Fibroblast of pulmonary artery (primary cell): Measurements from ENCODE around the gene C1QL4.

ENCODE experiments used
- DNase-seq: peaks from one replicate; pipeline ENCODE4 v3.0.0-alpha.2; 2010; ENCODE audit warnings: low read depth
- H3K4me3 ChIP-seq: replicated peaks from 2 replicates; pipeline ENCODE4 v1.5.1; 2011; ENCODE audit warnings: low read depth, mild to moderate bottlenecking, control low read depth, low read length, moderate library complexity
- TF ChIP-seq, protein P1 (sequence below): IDR thresholded peaks from 2 replicates; pipeline ENCODE4 v1.5.1; 2011; ENCODE audit warnings: mild to moderate bottlenecking, control low read depth, low read length, inconsistent platforms; ENCODE audit errors: missing control alignments

C1QL4 gene

DNA sequence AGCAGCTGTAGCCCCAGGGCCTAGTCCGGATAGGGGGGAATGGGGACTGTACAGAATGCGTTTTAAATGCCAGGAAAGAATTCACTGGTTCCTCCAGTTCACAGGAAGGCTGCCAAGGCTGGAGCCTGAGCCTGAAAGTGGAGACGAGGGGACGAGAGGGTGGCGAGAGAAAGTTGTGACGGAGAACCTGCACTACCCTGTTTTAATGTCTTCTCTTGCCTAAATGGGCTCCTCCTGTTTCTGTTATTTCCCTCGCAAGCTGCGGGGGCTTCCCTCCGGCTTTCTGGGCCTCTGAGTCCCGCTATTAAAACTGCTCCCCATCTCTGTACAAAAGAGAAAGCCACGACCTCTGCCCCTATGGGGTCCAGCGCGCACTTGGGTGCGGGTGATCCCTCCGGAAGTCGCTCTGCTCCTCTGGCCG lies 4.5 kb downstream of the C1QL4 start:
- no peak for DNase-seq
- TF ChIP-seq, protein P1, sequence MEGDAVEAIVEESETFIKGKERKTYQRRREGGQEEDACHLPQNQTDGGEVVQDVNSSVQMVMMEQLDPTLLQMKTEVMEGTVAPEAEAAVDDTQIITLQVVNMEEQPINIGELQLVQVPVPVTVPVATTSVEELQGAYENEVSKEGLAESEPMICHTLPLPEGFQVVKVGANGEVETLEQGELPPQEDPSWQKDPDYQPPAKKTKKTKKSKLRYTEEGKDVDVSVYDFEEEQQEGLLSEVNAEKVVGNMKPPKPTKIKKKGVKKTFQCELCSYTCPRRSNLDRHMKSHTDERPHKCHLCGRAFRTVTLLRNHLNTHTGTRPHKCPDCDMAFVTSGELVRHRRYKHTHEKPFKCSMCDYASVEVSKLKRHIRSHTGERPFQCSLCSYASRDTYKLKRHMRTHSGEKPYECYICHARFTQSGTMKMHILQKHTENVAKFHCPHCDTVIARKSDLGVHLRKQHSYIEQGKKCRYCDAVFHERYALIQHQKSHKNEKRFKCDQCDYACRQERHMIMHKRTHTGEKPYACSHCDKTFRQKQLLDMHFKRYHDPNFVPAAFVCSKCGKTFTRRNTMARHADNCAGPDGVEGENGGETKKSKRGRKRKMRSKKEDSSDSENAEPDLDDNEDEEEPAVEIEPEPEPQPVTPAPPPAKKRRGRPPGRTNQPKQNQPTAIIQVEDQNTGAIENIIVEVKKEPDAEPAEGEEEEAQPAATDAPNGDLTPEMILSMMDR, result no peak
- H3K4me3 ChIP-seq, result no peak overlapping the region

DNA sequence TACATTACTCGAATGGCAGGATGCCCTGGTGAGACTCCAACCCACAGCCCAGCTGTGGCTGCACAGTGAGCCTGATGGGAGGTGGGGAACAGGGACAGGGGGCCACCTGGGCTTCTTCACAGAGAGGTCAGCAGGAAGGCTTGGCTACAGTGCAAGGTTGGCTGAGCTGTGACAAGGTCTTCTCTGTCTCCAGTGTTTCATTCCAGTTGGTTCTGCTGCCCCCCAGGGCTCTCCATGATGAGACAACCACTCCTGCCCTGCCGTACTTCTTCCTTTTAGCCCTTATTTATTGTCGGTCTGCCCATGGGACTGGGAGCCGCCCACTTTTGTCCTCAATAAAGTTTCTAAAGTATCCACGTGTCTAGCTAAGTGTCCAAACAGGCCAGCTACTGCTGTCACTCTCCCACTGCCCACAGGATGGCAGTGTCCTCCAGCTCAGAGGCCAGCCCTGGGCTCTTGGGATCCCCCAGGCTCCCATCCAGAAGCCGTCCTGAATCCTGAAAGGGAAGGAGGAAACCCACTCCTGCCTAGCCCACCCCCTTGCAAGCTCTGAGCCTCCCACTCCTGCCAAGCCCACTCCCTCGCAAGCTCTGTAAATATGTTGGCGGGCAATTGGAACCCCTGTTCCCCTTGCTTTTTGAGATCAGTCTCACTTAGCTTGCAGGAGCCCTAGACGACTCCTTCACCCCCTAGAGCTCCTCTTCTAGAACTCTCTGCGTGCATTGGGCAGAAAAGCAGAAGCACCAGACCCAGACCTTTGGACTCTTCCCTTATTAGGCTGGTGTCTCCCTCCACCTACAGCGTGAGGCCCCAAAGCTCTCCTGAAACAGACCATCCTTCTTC lies 5.4 kb downstream of the C1QL4 start:
- TF ChIP-seq, protein P1, result peak; percentile 89
- H3K4me3 ChIP-seq, result no peak overlapping the region
- peak; percentile 86 for DNase-seq

DNA sequence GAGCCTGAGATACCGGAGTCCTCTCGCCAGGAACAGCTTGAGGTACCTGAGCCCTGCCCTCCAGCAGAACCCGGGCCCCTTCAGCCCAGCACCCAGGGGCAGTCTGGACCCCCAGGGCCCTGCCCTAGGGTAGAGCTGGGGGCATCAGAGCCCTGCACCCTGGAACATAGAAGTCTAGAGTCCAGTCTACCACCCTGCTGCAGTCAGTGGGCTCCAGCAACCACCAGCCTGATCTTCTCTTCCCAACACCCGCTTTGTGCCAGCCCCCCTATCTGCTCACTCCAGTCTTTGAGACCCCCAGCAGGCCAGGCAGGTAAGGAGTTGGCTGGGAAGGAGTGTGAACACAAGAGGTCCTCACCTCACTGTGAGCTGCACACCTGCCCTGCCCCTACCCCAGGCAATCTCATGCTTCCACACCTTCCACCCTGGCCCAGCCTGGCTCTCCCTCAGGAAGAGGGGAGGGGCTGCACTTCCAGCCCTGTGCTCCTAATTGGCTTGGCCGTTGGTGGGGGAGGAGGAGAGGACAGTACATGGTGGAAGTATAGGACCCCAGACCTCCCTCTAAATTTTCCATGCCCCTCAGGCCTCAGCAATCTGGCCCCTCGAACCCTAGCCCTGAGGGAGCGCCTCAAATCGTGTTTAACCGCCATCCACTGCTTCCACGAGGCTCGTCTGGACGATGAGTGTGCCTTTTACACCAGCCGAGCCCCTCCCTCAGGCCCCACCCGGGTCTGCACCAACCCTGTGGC lies 6.2 kb downstream of the C1QL4 start:
- DNase-seq, result no peak
- TF ChIP-seq, protein P1, result no peak
- H3K4me3 ChIP-seq, result no peak overlapping the region

- TF ChIP-seq, protein P1, result no peak
- no peak for DNase-seq
- H3K4me3 ChIP-seq, result no peak overlapping the region
Observed at GRCh38 chr12:49330032-49330619, 6.9 kb downstream of the C1QL4 start.

GRCh38 chr12:49328816-49329215 lies 8.2 kb downstream of the C1QL4 start:
- H3K4me3 ChIP-seq, result no peak overlapping the region
- no peak for DNase-seq
- TF ChIP-seq, protein P1, result no peak

DNA sequence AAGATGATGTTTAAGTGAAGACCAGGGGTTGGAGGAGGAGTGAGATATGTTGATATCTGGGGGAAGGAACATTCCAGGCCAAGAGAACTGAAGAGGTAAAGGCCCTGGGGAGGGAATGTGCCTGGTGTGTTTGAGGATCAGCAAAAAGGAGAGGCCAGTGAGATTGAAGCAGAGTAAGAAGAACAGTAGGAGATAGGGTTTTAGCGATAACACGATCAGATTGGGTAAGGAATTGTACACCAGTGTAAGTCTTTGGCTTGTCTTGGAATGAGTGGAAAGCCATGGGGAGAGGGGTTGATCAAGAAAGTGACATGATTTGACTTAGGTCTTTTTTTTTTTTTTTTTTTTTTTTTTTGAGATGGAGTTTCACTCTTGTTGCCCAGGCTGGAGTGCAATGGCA lies 9.1 kb downstream of the C1QL4 start:
- H3K4me3 ChIP-seq, result no peak overlapping the region
- no peak for DNase-seq
- TF ChIP-seq, protein P1, result no peak
